Ishikawa (cell line): ENCODE results near the gene SPAG9.

Source experiments
- CEBPB ChIP-seq: IDR thresholded peaks from 2 replicates; pipeline ENCODE4 v1.6.1; 2012
- CREB1 ChIP-seq: IDR thresholded peaks from 2 replicates; pipeline ENCODE4 v1.6.1; 2012; ENCODE audit warnings: low read depth
- EGR1 ChIP-seq: IDR thresholded peaks from 2 replicates; pipeline ENCODE4 v1.6.1; 2012
- EP300 ChIP-seq: IDR thresholded peaks from 2 replicates; pipeline ENCODE4 v1.6.1; 2012; ENCODE audit warnings: borderline replicate concordance
- FOXM1 ChIP-seq: IDR thresholded peaks from 2 replicates; pipeline ENCODE4 v1.6.1; 2012; ENCODE audit warnings: low read depth, borderline replicate concordance
- MAX ChIP-seq: IDR thresholded peaks from 2 replicates; pipeline ENCODE4 v1.6.1; 2012
- NFIC ChIP-seq: IDR thresholded peaks from 2 replicates; pipeline ENCODE4 v1.6.1; 2012
- RAD21 ChIP-seq: IDR thresholded peaks from 2 replicates; pipeline ENCODE4 v1.6.1; 2012; ENCODE audit warnings: low read depth
- REST ChIP-seq: IDR thresholded peaks from 2 replicates; pipeline ENCODE4 v1.6.1; 2012; ENCODE audit warnings: low read depth, mild to moderate bottlenecking
- TAF1 ChIP-seq: IDR thresholded peaks from 2 replicates; pipeline ENCODE4 v1.6.1; 2012; ENCODE audit warnings: low read depth, mild to moderate bottlenecking
- TCF12 ChIP-seq: IDR thresholded peaks from 2 replicates; pipeline ENCODE4 v1.6.1; 2012; ENCODE audit warnings: low read depth
- TEAD4 ChIP-seq: IDR thresholded peaks from 2 replicates; pipeline ENCODE4 v1.6.1; 2012
- USF1 ChIP-seq: IDR thresholded peaks from 2 replicates; pipeline ENCODE4 v1.6.1; 2012
- YY1 ChIP-seq: IDR thresholded peaks from 2 replicates; pipeline ENCODE4 v1.6.1; 2012; ENCODE audit warnings: low read depth
- ZBTB7A ChIP-seq: IDR thresholded peaks from 2 replicates; pipeline ENCODE4 v1.6.1; 2012; ENCODE audit warnings: low read depth

SPAG9 gene

GRCh38 chr17:51012538-51012937 is 108.1 kb downstream of the SPAG9 start:
- no peak for TF ChIP-seq YY1
- no peak for TF ChIP-seq FOXM1
- TF ChIP-seq ZBTB7A = no peak

GRCh38 chr17:51010173-51010675 is 110.4 kb downstream of the SPAG9 start:
- TF ChIP-seq EGR1 (no peak), CEBPB (no peak), YY1 (no peak), CREB1 (no peak), FOXM1 (no peak), TEAD4 (no peak), TAF1 (no peak), EP300 (no peak)

- TF ChIP-seq CEBPB = no peak
These were observed 114.1 kb downstream of the SPAG9 start for GRCh38 chr17:51006601-51007000.

GRCh38 chr17:51005768-51006167 is 114.9 kb downstream of the SPAG9 start:
- no peak for TF ChIP-seq USF1
- no peak for TF ChIP-seq TEAD4
- TF ChIP-seq REST = no peak
- no peak for TF ChIP-seq TCF12
- TF ChIP-seq NFIC = no peak
- TF ChIP-seq EGR1 = no peak
- TF ChIP-seq YY1 = no peak
- TF ChIP-seq CEBPB = no peak
- no peak for TF ChIP-seq EP300
- TF ChIP-seq FOXM1 = no peak
- TF ChIP-seq RAD21 = no peak
- TF ChIP-seq CREB1 = no peak
- no peak for TF ChIP-seq TAF1
- TF ChIP-seq MAX = no peak
- TF ChIP-seq ZBTB7A = no peak

- TF ChIP-seq REST (no peak), TCF12 (no peak), EGR1 (no peak), NFIC (no peak), EP300 (no peak), RAD21 (no peak), FOXM1 (no peak), MAX (no peak), ZBTB7A (no peak), YY1 (no peak), USF1 (no peak), CEBPB (no peak), TEAD4 (no peak), TAF1 (no peak), CREB1 (no peak)
These were observed 116.4 kb downstream of the SPAG9 start for GRCh38 chr17:51004249-51004648.

- TF ChIP-seq TAF1 = no peak
- peak; percentile 73 for TF ChIP-seq RAD21
These were observed 119.6 kb downstream of the SPAG9 start for GRCh38 chr17:51000835-51001638.
